ENCODE data around the gene CHML. TPM values are rescaled to one million over a fixed set of nuclear protein-coding genes. Genes with fewer than 3 reads are reported as not detected.

Gene CHML
- total RNA-seq, 1 experiment from 2014 or later: 19.3 TPM

- POLR2A ChIA-PET: interaction anchor here (0.6 kb wide), 2 partner anchors 8 to 101 kb away, joined by 5 to 6 read pairs; no protein-coding TSS in a partner anchor
- peak overlapping the region; percentile 68; the same call in 1 of the 2 replicates for H3K27ac ChIP-seq (ENCODE audit: low read length)
Observed at GRCh38 chr1:241615043-241615974, 24.9 kb downstream of the CHML start.

GRCh38 chr1:241614572-241614971 lies 25.6 kb downstream of the CHML start:
- CTCF ChIA-PET: no interaction called here
- no TSS peak for BruUV-seq (replicated peaks)

More at GRCh38 chr1:241615043-241615974, 24.9 kb downstream of the CHML start:
- ATAC-seq: peak; percentile 84
- in situ Hi-C loops (cut with HindIII; ENCODE audit: low pct_unique_long_range_greater_than_20kb, low sequenced_read_pairs): loop anchor here (10.0 kb wide), 1 partner anchor 91 kb away; no protein-coding TSS in a partner anchor
- TF ChIP-seq SIN3A (IDR thresholded peaks at IDR 0.05; ENCODE audit: borderline replicate concordance, insufficient read depth, low read depth, low read length) (no peak), TCF7L2 (IDR thresholded peaks at IDR 0.05; ENCODE audit: low read depth, low read length) (no peak), POLR2AphosphoS5 (IDR thresholded peaks at IDR 0.05; ENCODE audit: low read depth, low read length) (no peak)
- TF ChIP-seq, protein P1, sequence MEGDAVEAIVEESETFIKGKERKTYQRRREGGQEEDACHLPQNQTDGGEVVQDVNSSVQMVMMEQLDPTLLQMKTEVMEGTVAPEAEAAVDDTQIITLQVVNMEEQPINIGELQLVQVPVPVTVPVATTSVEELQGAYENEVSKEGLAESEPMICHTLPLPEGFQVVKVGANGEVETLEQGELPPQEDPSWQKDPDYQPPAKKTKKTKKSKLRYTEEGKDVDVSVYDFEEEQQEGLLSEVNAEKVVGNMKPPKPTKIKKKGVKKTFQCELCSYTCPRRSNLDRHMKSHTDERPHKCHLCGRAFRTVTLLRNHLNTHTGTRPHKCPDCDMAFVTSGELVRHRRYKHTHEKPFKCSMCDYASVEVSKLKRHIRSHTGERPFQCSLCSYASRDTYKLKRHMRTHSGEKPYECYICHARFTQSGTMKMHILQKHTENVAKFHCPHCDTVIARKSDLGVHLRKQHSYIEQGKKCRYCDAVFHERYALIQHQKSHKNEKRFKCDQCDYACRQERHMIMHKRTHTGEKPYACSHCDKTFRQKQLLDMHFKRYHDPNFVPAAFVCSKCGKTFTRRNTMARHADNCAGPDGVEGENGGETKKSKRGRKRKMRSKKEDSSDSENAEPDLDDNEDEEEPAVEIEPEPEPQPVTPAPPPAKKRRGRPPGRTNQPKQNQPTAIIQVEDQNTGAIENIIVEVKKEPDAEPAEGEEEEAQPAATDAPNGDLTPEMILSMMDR (IDR thresholded peaks at IDR 0.05): no peak
- TF ChIP-seq, protein P2, sequence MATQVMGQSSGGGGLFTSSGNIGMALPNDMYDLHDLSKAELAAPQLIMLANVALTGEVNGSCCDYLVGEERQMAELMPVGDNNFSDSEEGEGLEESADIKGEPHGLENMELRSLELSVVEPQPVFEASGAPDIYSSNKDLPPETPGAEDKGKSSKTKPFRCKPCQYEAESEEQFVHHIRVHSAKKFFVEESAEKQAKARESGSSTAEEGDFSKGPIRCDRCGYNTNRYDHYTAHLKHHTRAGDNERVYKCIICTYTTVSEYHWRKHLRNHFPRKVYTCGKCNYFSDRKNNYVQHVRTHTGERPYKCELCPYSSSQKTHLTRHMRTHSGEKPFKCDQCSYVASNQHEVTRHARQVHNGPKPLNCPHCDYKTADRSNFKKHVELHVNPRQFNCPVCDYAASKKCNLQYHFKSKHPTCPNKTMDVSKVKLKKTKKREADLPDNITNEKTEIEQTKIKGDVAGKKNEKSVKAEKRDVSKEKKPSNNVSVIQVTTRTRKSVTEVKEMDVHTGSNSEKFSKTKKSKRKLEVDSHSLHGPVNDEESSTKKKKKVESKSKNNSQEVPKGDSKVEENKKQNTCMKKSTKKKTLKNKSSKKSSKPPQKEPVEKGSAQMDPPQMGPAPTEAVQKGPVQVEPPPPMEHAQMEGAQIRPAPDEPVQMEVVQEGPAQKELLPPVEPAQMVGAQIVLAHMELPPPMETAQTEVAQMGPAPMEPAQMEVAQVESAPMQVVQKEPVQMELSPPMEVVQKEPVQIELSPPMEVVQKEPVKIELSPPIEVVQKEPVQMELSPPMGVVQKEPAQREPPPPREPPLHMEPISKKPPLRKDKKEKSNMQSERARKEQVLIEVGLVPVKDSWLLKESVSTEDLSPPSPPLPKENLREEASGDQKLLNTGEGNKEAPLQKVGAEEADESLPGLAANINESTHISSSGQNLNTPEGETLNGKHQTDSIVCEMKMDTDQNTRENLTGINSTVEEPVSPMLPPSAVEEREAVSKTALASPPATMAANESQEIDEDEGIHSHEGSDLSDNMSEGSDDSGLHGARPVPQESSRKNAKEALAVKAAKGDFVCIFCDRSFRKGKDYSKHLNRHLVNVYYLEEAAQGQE (IDR thresholded peaks at IDR 0.05; ENCODE audit: insufficient read depth in 1 of 2, low read depth in 2 of 2, low read length in 1 of 2): no peak
- H3K9me3 ChIP-seq (ENCODE audit: control insufficient read depth, insufficient read depth, low read depth, low read length): no peaks in the 10 kb centered on the region
- H3K36me3 ChIP-seq (ENCODE audit: control insufficient read depth, insufficient read depth, low read length): no peaks in the 10 kb centered on the region
- H3K4me1 ChIP-seq (ENCODE audit: control insufficient read depth, insufficient read depth, low read length): peaks cover 29% of the 10 kb centered on the region
- no peak for DNase-seq (ENCODE audit: low read depth, low spot score)
- H3K27me3 ChIP-seq (ENCODE audit: control insufficient read depth, insufficient read depth, low read length): no peaks in the 10 kb centered on the region
- intact Hi-C loops (cut with micrococcal nuclease; ENCODE audit: unreplicated experiment): no loop called here
- no TSS peak for BruUV-seq (replicated peaks)
- no peak overlapping the region for H3K4me3 ChIP-seq (ENCODE audit: low read depth in 2 of 2, low read length in 2 of 2)
- CTCF ChIA-PET: interaction anchor here (0.7 kb wide), 1 partner anchor 110 kb away, joined by 6 read pairs; no protein-coding TSS in a partner anchor

More at GRCh38 chr1:241614572-241614971, 25.6 kb downstream of the CHML start:
- no peak overlapping the region for H3K4me3 ChIP-seq (ENCODE audit: low read depth in 2 of 2, low read length in 2 of 2)
- no peak for ATAC-seq
- peak overlapping the region; percentile 68; the same call in 1 of the 2 replicates for H3K27ac ChIP-seq (ENCODE audit: low read length)
- DNase-seq (ENCODE audit: low read depth, low spot score): no peak
- peaks cover 36% of the 10 kb centered on the region for H3K4me1 ChIP-seq (ENCODE audit: control insufficient read depth, insufficient read depth, low read length)
- H3K27me3 ChIP-seq (ENCODE audit: control insufficient read depth, insufficient read depth, low read length): no peaks in the 10 kb centered on the region
- no peaks in the 10 kb centered on the region for H3K36me3 ChIP-seq (ENCODE audit: control insufficient read depth, insufficient read depth, low read length)
- in situ Hi-C loops (cut with HindIII; ENCODE audit: low pct_unique_long_range_greater_than_20kb, low sequenced_read_pairs) (loop anchor here (10.0 kb wide), 1 partner anchor 90 kb away; no protein-coding TSS in a partner anchor), intact Hi-C loops (cut with micrococcal nuclease; ENCODE audit: unreplicated experiment) (no loop called here)
- no peaks in the 10 kb centered on the region for H3K9me3 ChIP-seq (ENCODE audit: control insufficient read depth, insufficient read depth, low read depth, low read length)
- POLR2A ChIA-PET: no interaction called here
- TF ChIP-seq, protein P1 (IDR thresholded peaks at IDR 0.05): no peak
- TF ChIP-seq SIN3A (IDR thresholded peaks at IDR 0.05; ENCODE audit: borderline replicate concordance, insufficient read depth, low read depth, low read length) (no peak), TCF7L2 (IDR thresholded peaks at IDR 0.05; ENCODE audit: low read depth, low read length) (no peak)

All from Panc1 (cell line).